ENCODE measurements around the gene ELF4. TPM values are rescaled to one million over a fixed set of nuclear protein-coding genes. Genes with fewer than 3 reads are reported as not detected.

The ELF4 gene
- polyA plus RNA-seq, result 1 to 10 TPM; 3.7 to 6.7 TPM

- peaks cover 0 to 5% of the 10 kb centered on the region in 2 donors for H3K4me1 ChIP-seq (ENCODE audit: control insufficient read depth in 2 of 2, insufficient read depth in 2 of 2, low read length in 1 of 2)
- H3K9me3 ChIP-seq (ENCODE audit: control insufficient read depth in 2 of 2, insufficient read depth in 1 of 2, low read depth in 1 of 2, low read length in 1 of 2), result no peaks in the 10 kb centered on the region
- H3K36me3 ChIP-seq (ENCODE audit: control insufficient read depth in 2 of 2, insufficient read depth in 2 of 2, low read length in 1 of 2), result no peaks in the 10 kb centered on the region
- no peaks in the 10 kb centered on the region for H3K27me3 ChIP-seq (ENCODE audit: control insufficient read depth in 1 of 2, insufficient read depth in 2 of 2, low read length in 2 of 2)
- WGBS, 2 donors, result 1 to 38% methylated on average over 38 to 104 of the region's 123 CpGs
- peak within 1 kb of the TSS; percentile 88 to 93 for H3K27ac ChIP-seq (ENCODE audit: low read depth in 2 of 2, low read length in 1 of 2)
- H3K4me3 ChIP-seq (ENCODE audit: low read depth in 1 of 2, low read length in 2 of 2), result peak within 1 kb of the TSS; percentile 50 to 71
These were observed at the start of gene ELF4 for GRCh38 chrX:130110379-130111219. Gene ELF4 (minus strand): TSS chrX:130110497. CDS start chrX:130081330, 29,167 bp downstream.

GRCh38 chrX:130159776-130160175, 49.5 kb upstream of the ELF4 start:
- Histone ChIP-seq H3K27me3 (ENCODE audit: control insufficient read depth in 1 of 2, insufficient read depth in 2 of 2, low read length in 2 of 2) (no peaks in the 10 kb centered on the region), H3K4me3 (ENCODE audit: low read depth in 1 of 2, low read length in 2 of 2) (no peak overlapping the region), H3K4me1 (ENCODE audit: control insufficient read depth in 2 of 2, insufficient read depth in 2 of 2, low read length in 1 of 2) (no peaks in the 10 kb centered on the region), H3K27ac (ENCODE audit: low read depth in 2 of 2, low read length in 1 of 2) (no peak overlapping the region), H3K36me3 (ENCODE audit: control insufficient read depth in 2 of 2, insufficient read depth in 2 of 2, low read length in 1 of 2) (no peaks in the 10 kb centered on the region), H3K9me3 (ENCODE audit: control insufficient read depth in 2 of 2, insufficient read depth in 1 of 2, low read depth in 1 of 2, low read length in 1 of 2) (no peaks in the 10 kb centered on the region)
- 73 to 83% methylated on average over 4 of the region's 4 CpGs for WGBS, 2 donors

GRCh38 chrX:130158311-130158710, 48.0 kb upstream of the ELF4 start:
- Histone ChIP-seq H3K9me3 (ENCODE audit: control insufficient read depth in 2 of 2, insufficient read depth in 1 of 2, low read depth in 1 of 2, low read length in 1 of 2) (no peaks in the 10 kb centered on the region), H3K36me3 (ENCODE audit: control insufficient read depth in 2 of 2, insufficient read depth in 2 of 2, low read length in 1 of 2) (no peaks in the 10 kb centered on the region), H3K27ac (ENCODE audit: low read depth in 2 of 2, low read length in 1 of 2) (no peak overlapping the region), H3K27me3 (ENCODE audit: control insufficient read depth in 1 of 2, insufficient read depth in 2 of 2, low read length in 2 of 2) (no peaks in the 10 kb centered on the region), H3K4me1 (ENCODE audit: control insufficient read depth in 2 of 2, insufficient read depth in 2 of 2, low read length in 1 of 2) (no peaks in the 10 kb centered on the region), H3K4me3 (ENCODE audit: low read depth in 1 of 2, low read length in 2 of 2) (no peak overlapping the region)
- WGBS, 2 donors, result 78 to 79% methylated on average over 2 of the region's 2 CpGs

DNA sequence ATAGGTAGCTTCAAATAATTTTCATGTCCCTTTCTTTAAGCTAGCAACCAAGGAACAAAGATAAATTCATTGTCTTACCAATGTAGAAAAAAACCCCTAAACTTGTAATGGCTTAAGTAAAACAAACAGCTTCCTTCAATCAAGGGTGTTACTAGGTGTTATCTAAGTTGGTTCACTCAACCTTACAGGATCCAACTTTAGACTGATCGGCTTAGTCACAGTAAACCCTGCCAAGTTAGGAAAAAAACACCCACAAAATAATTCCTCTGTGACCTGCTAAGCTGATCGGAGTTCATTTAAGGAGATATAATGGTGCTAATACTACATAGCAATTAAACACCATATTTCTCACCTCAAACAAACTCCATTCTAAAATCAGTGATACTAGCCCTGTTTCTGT, 45.3 kb upstream of the ELF4 start:
- H3K27me3 ChIP-seq (ENCODE audit: control insufficient read depth in 1 of 2, insufficient read depth in 2 of 2, low read length in 2 of 2), result no peaks in the 10 kb centered on the region
- H3K4me1 ChIP-seq (ENCODE audit: control insufficient read depth in 2 of 2, insufficient read depth in 2 of 2, low read length in 1 of 2), result no peaks in the 10 kb centered on the region
- no peak overlapping the region for H3K27ac ChIP-seq (ENCODE audit: low read depth in 2 of 2, low read length in 1 of 2)
- H3K36me3 ChIP-seq (ENCODE audit: control insufficient read depth in 2 of 2, insufficient read depth in 2 of 2, low read length in 1 of 2), result no peaks in the 10 kb centered on the region
- 44 to 49% methylated on average over 2 of the region's 2 CpGs for WGBS, 2 donors
- no peak overlapping the region for H3K4me3 ChIP-seq (ENCODE audit: low read depth in 1 of 2, low read length in 2 of 2)
- H3K9me3 ChIP-seq (ENCODE audit: control insufficient read depth in 2 of 2, insufficient read depth in 1 of 2, low read depth in 1 of 2, low read length in 1 of 2), result no peaks in the 10 kb centered on the region

GRCh38 chrX:130147631-130148030, 37.3 kb upstream of the ELF4 start:
- Histone ChIP-seq H3K27ac (ENCODE audit: low read depth in 2 of 2, low read length in 1 of 2) (no peak overlapping the region), H3K4me1 (ENCODE audit: control insufficient read depth in 2 of 2, insufficient read depth in 2 of 2, low read length in 1 of 2) (no peaks in the 10 kb centered on the region), H3K27me3 (ENCODE audit: control insufficient read depth in 1 of 2, insufficient read depth in 2 of 2, low read length in 2 of 2) (no peaks in the 10 kb centered on the region), H3K4me3 (ENCODE audit: low read depth in 1 of 2, low read length in 2 of 2) (no peak overlapping the region), H3K36me3 (ENCODE audit: control insufficient read depth in 2 of 2, insufficient read depth in 2 of 2, low read length in 1 of 2) (peaks cover 0 to 2% of the 10 kb centered on the region in 2 donors), H3K9me3 (ENCODE audit: control insufficient read depth in 2 of 2, insufficient read depth in 1 of 2, low read depth in 1 of 2, low read length in 1 of 2) (no peaks in the 10 kb centered on the region)
- WGBS, 2 donors, result 78 to 79% methylated on average over 5 of the region's 5 CpGs

- no peaks in the 10 kb centered on the region for H3K27me3 ChIP-seq (ENCODE audit: control insufficient read depth in 1 of 2, insufficient read depth in 2 of 2, low read length in 2 of 2)
- H3K36me3 ChIP-seq (ENCODE audit: control insufficient read depth in 2 of 2, insufficient read depth in 2 of 2, low read length in 1 of 2), result peaks cover 0 to 5% of the 10 kb centered on the region in 2 donors
- no peak overlapping the region for H3K4me3 ChIP-seq (ENCODE audit: low read depth in 1 of 2, low read length in 2 of 2)
- no peaks in the 10 kb centered on the region for H3K9me3 ChIP-seq (ENCODE audit: control insufficient read depth in 2 of 2, insufficient read depth in 1 of 2, low read depth in 1 of 2, low read length in 1 of 2)
- H3K4me1 ChIP-seq (ENCODE audit: control insufficient read depth in 2 of 2, insufficient read depth in 2 of 2, low read length in 1 of 2), result no peaks in the 10 kb centered on the region
- H3K27ac ChIP-seq (ENCODE audit: low read depth in 2 of 2, low read length in 1 of 2), result no peak overlapping the region
- WGBS, 2 donors, result 85 to 87% methylated on average over 4 of the region's 4 CpGs
These were observed 34.8 kb upstream of the ELF4 start for GRCh38 chrX:130145123-130145522.

DNA sequence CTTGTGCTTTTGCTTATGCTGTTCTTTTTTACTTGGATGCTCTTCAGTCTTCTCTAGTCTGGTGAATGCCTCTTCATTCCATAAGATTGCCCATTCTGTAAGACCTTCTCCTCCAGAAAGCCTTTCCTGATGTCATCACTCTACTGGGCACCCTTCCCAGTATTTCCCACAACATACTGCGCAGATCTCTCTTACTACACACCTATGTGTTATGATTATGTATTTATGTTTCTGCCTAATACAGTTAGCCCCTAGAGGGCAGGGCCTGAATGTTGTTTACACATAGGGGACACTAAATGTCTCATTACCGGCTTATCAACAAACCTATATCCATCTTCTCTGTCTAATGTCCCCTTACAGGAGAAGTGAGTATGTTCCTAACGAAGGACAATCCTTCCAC, 34.2 kb upstream of the ELF4 start:
- Histone ChIP-seq H3K4me1 (ENCODE audit: control insufficient read depth in 2 of 2, insufficient read depth in 2 of 2, low read length in 1 of 2) (no peaks in the 10 kb centered on the region), H3K9me3 (ENCODE audit: control insufficient read depth in 2 of 2, insufficient read depth in 1 of 2, low read depth in 1 of 2, low read length in 1 of 2) (no peaks in the 10 kb centered on the region), H3K27me3 (ENCODE audit: control insufficient read depth in 1 of 2, insufficient read depth in 2 of 2, low read length in 2 of 2) (no peaks in the 10 kb centered on the region), H3K4me3 (ENCODE audit: low read depth in 1 of 2, low read length in 2 of 2) (no peak overlapping the region), H3K36me3 (ENCODE audit: control insufficient read depth in 2 of 2, insufficient read depth in 2 of 2, low read length in 1 of 2) (peaks cover 0 to 6% of the 10 kb centered on the region in 2 donors), H3K27ac (ENCODE audit: low read depth in 2 of 2, low read length in 1 of 2) (no peak overlapping the region)
- WGBS, 2 donors, result 83 to 93% methylated on average over 3 of the region's 3 CpGs

DNA sequence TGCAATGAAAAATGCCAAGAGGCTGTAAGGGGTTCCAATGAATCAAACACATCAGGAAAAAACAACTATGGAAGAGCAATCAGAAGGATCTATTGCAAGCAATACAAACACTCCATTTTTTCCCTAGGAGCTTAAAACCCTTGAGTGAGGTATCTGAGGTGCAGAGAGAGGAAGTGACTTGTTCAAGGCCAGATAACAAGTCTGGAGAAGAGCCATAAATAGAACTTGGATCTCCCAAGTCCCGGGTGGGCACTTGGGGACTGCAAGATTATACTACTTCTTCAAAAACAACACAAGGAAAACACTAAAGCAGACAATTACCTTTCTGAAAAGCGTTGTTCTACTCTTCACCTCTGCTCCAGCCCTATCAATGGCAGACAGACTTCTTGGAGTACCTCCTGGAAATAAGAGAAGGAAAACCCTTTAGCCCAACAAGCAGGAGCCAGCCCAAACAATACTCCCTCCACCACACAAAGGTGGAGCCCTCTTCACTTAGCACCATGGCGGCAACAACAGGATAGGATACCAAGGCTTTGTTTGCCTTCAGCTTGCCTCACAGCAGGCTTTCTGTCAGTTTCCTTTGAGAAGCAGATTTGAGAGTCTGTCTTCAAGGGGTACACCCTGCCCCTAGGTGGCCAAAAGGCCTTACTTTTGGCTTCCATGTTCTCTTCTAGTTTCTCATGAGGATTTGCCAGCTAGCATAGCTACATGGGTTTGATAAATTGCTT, 29.3 kb upstream of the ELF4 start:
- Histone ChIP-seq H3K4me3 (ENCODE audit: low read depth in 1 of 2, low read length in 2 of 2) (no peak overlapping the region), H3K27ac (ENCODE audit: low read depth in 2 of 2, low read length in 1 of 2) (no peak overlapping the region), H3K9me3 (ENCODE audit: control insufficient read depth in 2 of 2, insufficient read depth in 1 of 2, low read depth in 1 of 2, low read length in 1 of 2) (no peaks in the 10 kb centered on the region), H3K4me1 (ENCODE audit: control insufficient read depth in 2 of 2, insufficient read depth in 2 of 2, low read length in 1 of 2) (no peaks in the 10 kb centered on the region), H3K27me3 (ENCODE audit: control insufficient read depth in 1 of 2, insufficient read depth in 2 of 2, low read length in 2 of 2) (no peaks in the 10 kb centered on the region), H3K36me3 (ENCODE audit: control insufficient read depth in 2 of 2, insufficient read depth in 2 of 2, low read length in 1 of 2) (peaks cover 0 to 7% of the 10 kb centered on the region in 2 donors)
- WGBS, 2 donors, result 54 to 66% methylated on average over 3 of the region's 3 CpGs

DNA sequence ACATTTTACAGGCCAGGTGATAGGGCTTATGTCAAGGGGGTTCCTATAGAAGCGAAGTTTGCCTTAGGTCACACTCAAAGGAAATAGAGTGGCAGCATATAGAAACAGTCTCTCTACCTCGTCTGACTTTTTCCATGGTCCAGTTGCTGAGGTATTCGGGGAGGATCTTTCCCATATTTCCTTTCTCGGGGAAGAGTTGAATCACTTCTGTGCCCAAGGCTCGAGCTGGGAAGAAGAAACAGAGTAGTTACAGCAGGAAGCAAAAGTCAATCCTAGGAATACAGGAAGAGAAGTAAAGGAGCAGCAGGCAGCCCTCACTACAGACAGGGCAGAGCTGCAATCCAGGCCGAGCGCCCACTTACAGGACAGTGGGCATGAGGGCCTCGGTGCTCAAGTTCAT, 26.7 kb upstream of the ELF4 start:
- WGBS, 2 donors, result 84 to 88% methylated on average over 8 of the region's 8 CpGs
- Histone ChIP-seq H3K27ac (ENCODE audit: low read depth in 2 of 2, low read length in 1 of 2) (no peak overlapping the region), H3K4me1 (ENCODE audit: control insufficient read depth in 2 of 2, insufficient read depth in 2 of 2, low read length in 1 of 2) (no peaks in the 10 kb centered on the region), H3K4me3 (ENCODE audit: low read depth in 1 of 2, low read length in 2 of 2) (no peak overlapping the region), H3K36me3 (ENCODE audit: control insufficient read depth in 2 of 2, insufficient read depth in 2 of 2, low read length in 1 of 2) (peaks cover 2 to 7% of the 10 kb centered on the region in 2 donors), H3K27me3 (ENCODE audit: control insufficient read depth in 1 of 2, insufficient read depth in 2 of 2, low read length in 2 of 2) (no peaks in the 10 kb centered on the region), H3K9me3 (ENCODE audit: control insufficient read depth in 2 of 2, insufficient read depth in 1 of 2, low read depth in 1 of 2, low read length in 1 of 2) (no peaks in the 10 kb centered on the region)
